GM23338 (cell line): Measurements from ENCODE around the gene RUNX1. TPM values are rescaled to one million over a fixed set of nuclear protein-coding genes. Genes with fewer than 3 reads are reported as not detected.

ENCODE experiments used
- ATAC-seq: fragments of 200-7000 bp; cut with Tn5 transposase; 3 replicates; pipeline ENCODE4 v1.9.1; 2020
- DNase-seq: peaks from one replicate; pipeline ENCODE4 v3.0.0-alpha.2; 2015; ENCODE audit warnings: low spot score
- H2AFZ ChIP-seq: fragments of 200-600 bp; sonication (generic); 2 replicates; pipeline ENCODE4 v1.8.0; 2016; ENCODE audit warnings: antibody characterized with exemption, mild to moderate bottlenecking, moderate library complexity
- H3F3A ChIP-seq: fragments of 200-600 bp; sonication (generic); replicated peaks from 2 replicates; pipeline ENCODE4 v1.8.0; 2017; ENCODE audit warnings: antibody characterized with exemption, mixed run types, low read depth
- H3K27ac ChIP-seq: fragments of 200-600 bp; sonication (generic); 2 replicates; pipeline ENCODE4 v1.6.1; 2016; ENCODE audit warnings: low read depth
- H3K27me3 ChIP-seq: fragments of 200-600 bp; sonication (generic); 2 replicates; pipeline ENCODE4 v1.8.0; 2016; ENCODE audit warnings: mild to moderate bottlenecking, mixed run types, moderate library complexity; ENCODE audit not compliant: insufficient read depth
- H3K36me3 ChIP-seq: fragments of 200-600 bp; sonication (generic); 2 replicates; pipeline ENCODE4 v1.8.0; 2016; ENCODE audit warnings: mild to moderate bottlenecking; ENCODE audit not compliant: insufficient read depth
- H3K4me1 ChIP-seq: fragments of 200-600 bp; sonication (generic); 2 replicates; pipeline ENCODE4 v1.8.0; 2016; ENCODE audit warnings: mild to moderate bottlenecking, moderate library complexity; ENCODE audit not compliant: insufficient read depth
- H3K4me2 ChIP-seq: fragments of 200-600 bp; sonication (generic); 2 replicates; pipeline ENCODE4 v1.7.1; 2017; ENCODE audit warnings: mixed run types
- H3K4me3 ChIP-seq: fragments of 200-600 bp; sonication (generic); 2 replicates; pipeline ENCODE4 v1.6.1; 2016; ENCODE audit warnings: mixed run types
- H3K79me2 ChIP-seq: fragments of 200-600 bp; sonication (generic); replicated peaks from 2 replicates; pipeline ENCODE4 v1.8.0; 2017; ENCODE audit warnings: mild to moderate bottlenecking; ENCODE audit not compliant: insufficient read depth
- H3K9me2 ChIP-seq: fragments of 200-600 bp; sonication (generic); 2 replicates; pipeline ENCODE4 v1.8.0; 2017; ENCODE audit not compliant: insufficient read depth
- H4K20me1 ChIP-seq: fragments of 200-600 bp; sonication (generic); replicated peaks from 2 replicates; pipeline ENCODE4 v1.8.0; 2017; ENCODE audit warnings: mild to moderate bottlenecking; ENCODE audit not compliant: insufficient read depth
- H3K27ac Mint-ChIP-seq: 2 replicates; pipeline ENCODE4 v1.8.0; 2020; ENCODE audit warnings: inconsistent platforms, mild to moderate bottlenecking, moderate library complexity, mixed read lengths
- H3K27me3 Mint-ChIP-seq: 3 replicates; pipeline ENCODE4 v1.8.0; 2022; ENCODE audit warnings: low read depth, mild to moderate bottlenecking, moderate library complexity, mixed read lengths, inconsistent platforms; ENCODE audit not compliant: insufficient read depth, poor library complexity
- H3K36me3 Mint-ChIP-seq: 3 replicates; pipeline ENCODE4 v1.8.0; 2021; ENCODE audit warnings: low read depth, mild to moderate bottlenecking, inconsistent platforms, moderate library complexity, mixed read lengths
- H3K4me1 Mint-ChIP-seq: 3 replicates; pipeline ENCODE4 v1.8.0; 2020; ENCODE audit warnings: mild to moderate bottlenecking, inconsistent platforms, mixed read lengths
- H3K4me3 Mint-ChIP-seq: 3 replicates; pipeline ENCODE4 v1.8.0; 2021; ENCODE audit warnings: moderate library complexity, mild to moderate bottlenecking, inconsistent platforms, mixed read lengths
- H3K9me3 Mint-ChIP-seq: 3 replicates; pipeline ENCODE4 v1.8.0; 2020; ENCODE audit warnings: moderate library complexity, mild to moderate bottlenecking, inconsistent platforms, mixed read lengths
- CREB1 ChIP-seq: fragments of 250-450 bp; sonication (Bioruptor Pico); IDR thresholded peaks from 2 replicates; pipeline ENCODE4 v1.5.0; 2020; ENCODE audit warnings: low read depth, mild to moderate bottlenecking, moderate library complexity
- ETS1 ChIP-seq: IDR thresholded peaks from 2 replicates; pipeline ENCODE4 v1.6.1; 2016; ENCODE audit warnings: antibody characterized with exemption
- NANOG ChIP-seq: IDR thresholded peaks from 2 replicates; pipeline ENCODE4 v1.6.1; 2016; ENCODE audit warnings: antibody characterized with exemption, borderline replicate concordance
- ZNF114 ChIP-seq: fragments of 250-450 bp; sonication (Bioruptor Pico); IDR thresholded peaks from 2 replicates; pipeline ENCODE4 v1.5.0; 2020; ENCODE audit warnings: mild to moderate bottlenecking, moderate library complexity
- ZNF331 ChIP-seq: fragments of 250-450 bp; sonication (Bioruptor Pico); IDR thresholded peaks from 2 replicates; pipeline ENCODE4 v1.5.0; 2020; ENCODE audit warnings: low read depth, mild to moderate bottlenecking, moderate library complexity
- ZNF462 ChIP-seq: fragments of 250-450 bp; sonication (Bioruptor Pico); IDR thresholded peaks from 2 replicates; pipeline ENCODE4 v1.5.0; 2020; ENCODE audit warnings: mild to moderate bottlenecking, moderate library complexity
- polyA plus RNA-seq: library from polyadenylated mRNA; unstranded; fragments of >200 nt; fragmentation: Nextera tagmentation; extraction: Ambion mirVana; gene quantifications from 2 replicates; pipeline ENCODE4 v1.2.1, GENCODE V29; 2016
- total RNA-seq: library from RNA; depleted of rRNA; stranded (reverse); fragments of >200 nt; shearing (Covaris generic); gene quantifications from 2 replicates; pipeline ENCODE4 v1.2.3, GENCODE V29; 2014
- TF ChIP-seq, protein P1 (sequence below): IDR thresholded peaks from one replicate; pipeline ENCODE4 v1.6.1; 2018; ENCODE audit warnings: antibody characterized with exemption; ENCODE audit not compliant: unreplicated experiment
- TF ChIP-seq, protein P2 (sequence below), 2 experiments: fragments of 200-600 bp in 1 of 2; sonication (generic) in 1 of 2; conservative IDR thresholded peaks; 2 replicates each; pipeline versions ENCODE4 v1.5.1 to v1.6.1; 2016 to 2017; ENCODE audit warnings: antibody characterized with exemption in 2 of 2, low read depth in 2 of 2, mild to moderate bottlenecking in 2 of 2, moderate library complexity in 1 of 2

RUNX1 gene
- total and polyA plus RNA-seq, 2 experiments from 2014 or later: 0.29 to 1.1 TPM

DNA sequence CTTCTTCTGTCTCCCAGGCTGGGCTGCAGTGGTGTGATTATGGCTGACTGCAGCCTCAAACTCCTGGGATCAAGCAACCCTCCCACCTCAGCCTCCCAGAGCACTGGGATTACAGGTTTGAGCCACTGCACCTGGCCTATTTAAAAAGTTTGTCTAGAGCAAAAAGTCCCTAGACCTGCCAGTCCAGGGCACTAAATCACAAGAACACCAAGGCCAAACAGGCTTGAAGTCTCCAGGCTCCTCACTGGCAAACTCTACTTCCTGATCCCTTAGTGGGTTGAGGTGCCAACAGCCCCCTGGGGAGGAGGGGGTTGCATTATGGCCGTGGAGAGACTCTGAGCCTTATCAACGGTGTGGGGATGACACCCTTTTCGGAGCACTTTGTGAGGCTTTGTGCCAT is 304.3 kb downstream of the RUNX1 start:
- no peak overlapping the region for H3K4me3 ChIP-seq
- H3K36me3 ChIP-seq: no peaks in the 10 kb centered on the region
- Mint-ChIP-seq H3K27ac (no peak overlapping the region), H3K9me3 (no peaks in the 10 kb centered on the region; the same call in 2 of the 3 replicates), H3K4me1 (peaks cover 2% of the 10 kb centered on the region; the same call in 1 of the 3 replicates), H3K36me3 (no peaks in the 10 kb centered on the region), H3K4me3 (no peak overlapping the region), H3K27me3 (peaks cover 4% of the 10 kb centered on the region)
- no peaks in the 10 kb centered on the region for H3K4me1 ChIP-seq
- peaks cover 9% of the 10 kb centered on the region; the same call in 1 of the 2 replicates for H3K9me2 ChIP-seq
- TF ChIP-seq, protein P1, sequence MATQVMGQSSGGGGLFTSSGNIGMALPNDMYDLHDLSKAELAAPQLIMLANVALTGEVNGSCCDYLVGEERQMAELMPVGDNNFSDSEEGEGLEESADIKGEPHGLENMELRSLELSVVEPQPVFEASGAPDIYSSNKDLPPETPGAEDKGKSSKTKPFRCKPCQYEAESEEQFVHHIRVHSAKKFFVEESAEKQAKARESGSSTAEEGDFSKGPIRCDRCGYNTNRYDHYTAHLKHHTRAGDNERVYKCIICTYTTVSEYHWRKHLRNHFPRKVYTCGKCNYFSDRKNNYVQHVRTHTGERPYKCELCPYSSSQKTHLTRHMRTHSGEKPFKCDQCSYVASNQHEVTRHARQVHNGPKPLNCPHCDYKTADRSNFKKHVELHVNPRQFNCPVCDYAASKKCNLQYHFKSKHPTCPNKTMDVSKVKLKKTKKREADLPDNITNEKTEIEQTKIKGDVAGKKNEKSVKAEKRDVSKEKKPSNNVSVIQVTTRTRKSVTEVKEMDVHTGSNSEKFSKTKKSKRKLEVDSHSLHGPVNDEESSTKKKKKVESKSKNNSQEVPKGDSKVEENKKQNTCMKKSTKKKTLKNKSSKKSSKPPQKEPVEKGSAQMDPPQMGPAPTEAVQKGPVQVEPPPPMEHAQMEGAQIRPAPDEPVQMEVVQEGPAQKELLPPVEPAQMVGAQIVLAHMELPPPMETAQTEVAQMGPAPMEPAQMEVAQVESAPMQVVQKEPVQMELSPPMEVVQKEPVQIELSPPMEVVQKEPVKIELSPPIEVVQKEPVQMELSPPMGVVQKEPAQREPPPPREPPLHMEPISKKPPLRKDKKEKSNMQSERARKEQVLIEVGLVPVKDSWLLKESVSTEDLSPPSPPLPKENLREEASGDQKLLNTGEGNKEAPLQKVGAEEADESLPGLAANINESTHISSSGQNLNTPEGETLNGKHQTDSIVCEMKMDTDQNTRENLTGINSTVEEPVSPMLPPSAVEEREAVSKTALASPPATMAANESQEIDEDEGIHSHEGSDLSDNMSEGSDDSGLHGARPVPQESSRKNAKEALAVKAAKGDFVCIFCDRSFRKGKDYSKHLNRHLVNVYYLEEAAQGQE: no peak
- no peak for TF ChIP-seq ETS1
- no peak for TF ChIP-seq ZNF331
- TF ChIP-seq ZNF462 (CRISPR knock-in tag): no peak
- no peak for TF ChIP-seq ZNF114 (CRISPR knock-in tag)
- TF ChIP-seq, protein P2, sequence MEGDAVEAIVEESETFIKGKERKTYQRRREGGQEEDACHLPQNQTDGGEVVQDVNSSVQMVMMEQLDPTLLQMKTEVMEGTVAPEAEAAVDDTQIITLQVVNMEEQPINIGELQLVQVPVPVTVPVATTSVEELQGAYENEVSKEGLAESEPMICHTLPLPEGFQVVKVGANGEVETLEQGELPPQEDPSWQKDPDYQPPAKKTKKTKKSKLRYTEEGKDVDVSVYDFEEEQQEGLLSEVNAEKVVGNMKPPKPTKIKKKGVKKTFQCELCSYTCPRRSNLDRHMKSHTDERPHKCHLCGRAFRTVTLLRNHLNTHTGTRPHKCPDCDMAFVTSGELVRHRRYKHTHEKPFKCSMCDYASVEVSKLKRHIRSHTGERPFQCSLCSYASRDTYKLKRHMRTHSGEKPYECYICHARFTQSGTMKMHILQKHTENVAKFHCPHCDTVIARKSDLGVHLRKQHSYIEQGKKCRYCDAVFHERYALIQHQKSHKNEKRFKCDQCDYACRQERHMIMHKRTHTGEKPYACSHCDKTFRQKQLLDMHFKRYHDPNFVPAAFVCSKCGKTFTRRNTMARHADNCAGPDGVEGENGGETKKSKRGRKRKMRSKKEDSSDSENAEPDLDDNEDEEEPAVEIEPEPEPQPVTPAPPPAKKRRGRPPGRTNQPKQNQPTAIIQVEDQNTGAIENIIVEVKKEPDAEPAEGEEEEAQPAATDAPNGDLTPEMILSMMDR (conservative IDR thresholded peaks at IDR 0.05; ENCODE audit: low read depth in 2 of 2): no peak
- no peak for TF ChIP-seq NANOG
- no peak for TF ChIP-seq CREB1
- H3K4me2 ChIP-seq: no peak overlapping the region
- no peak overlapping the region for H3K27ac ChIP-seq
- no peaks in the 10 kb centered on the region for H4K20me1 ChIP-seq
- no peaks in the 10 kb centered on the region for H3K27me3 ChIP-seq
- H3K79me2 ChIP-seq: no peaks in the 10 kb centered on the region
- ATAC-seq: no peak
- no peaks in the 10 kb centered on the region for H3F3A ChIP-seq
- H2AFZ ChIP-seq: no peak overlapping the region
- no peak for DNase-seq
